Epithelial cell of esophagus (primary cell): ENCODE data around the gene HOXB8.

ENCODE experiments used
- DNase-seq: peaks from one replicate; pipeline ENCODE4 v3.0.0; 2010; ENCODE audit warnings: low read depth
- H3K4me3 ChIP-seq: 2 replicates; pipeline ENCODE4 v1.5.1; 2011; ENCODE audit warnings: mild to moderate bottlenecking, low read length, control low read depth
- CTCF ChIP-seq: IDR thresholded peaks from 2 replicates; pipeline ENCODE4 v1.5.1; 2011; ENCODE audit warnings: low read depth, mild to moderate bottlenecking, low read length, control low read depth, inconsistent platforms; ENCODE audit not compliant: insufficient read depth; ENCODE audit errors: missing control alignments

Gene HOXB8

GRCh38 chr17:48591255-48592056 lies 23.6 kb downstream of the HOXB8 start:
- H3K4me3 ChIP-seq: no peak overlapping the region
- no peak for DNase-seq
- TF ChIP-seq CTCF: no peak

GRCh38 chr17:48590607-48591161 lies 24.4 kb downstream of the HOXB8 start:
- H3K4me3 ChIP-seq: no peak overlapping the region
- TF ChIP-seq CTCF: no peak
- no peak for DNase-seq

GRCh38 chr17:48589831-48590606 lies 25.1 kb downstream of the HOXB8 start, which contains the start of gene HOXB3:
HOXB3 (minus strand) TSS chr17:48590241; CDS start chr17:48552474, 37,767 bp downstream.
- no peak for TF ChIP-seq CTCF
- no peak for DNase-seq

GRCh38 chr17:48589060-48589830 lies 25.8 kb downstream of the HOXB8 start:
- no peak for TF ChIP-seq CTCF
- no peak overlapping the region for H3K4me3 ChIP-seq
- DNase-seq: no peak

More at GRCh38 chr17:48589831-48590606, 25.1 kb downstream of the HOXB8 start, which contains the start of gene HOXB3:
- H3K4me3 ChIP-seq: no peak within 1 kb of the TSS

GRCh38 chr17:48588528-48588927 lies 26.6 kb downstream of the HOXB8 start:
- DNase-seq: no peak
- TF ChIP-seq CTCF: no peak
- no peak overlapping the region for H3K4me3 ChIP-seq

GRCh38 chr17:48588074-48588415 lies 27.0 kb downstream of the HOXB8 start:
- no peak for DNase-seq
- TF ChIP-seq CTCF: no peak
- no peak overlapping the region for H3K4me3 ChIP-seq
